GM21390 (cell line): ENCODE data around the gene TMEM37.
"Not testable (repeated sequence)": the region's sequence is repeated elsewhere in the genome, so short reads cannot be mapped to it uniquely, and the experiment has no call there.

Experiments used
- ATAC-seq: cut with Tn5 transposase; IDR thresholded peaks from one replicate; pipeline ENCODE4 v1.9.1; 2021; ENCODE audit not compliant: unreplicated experiment

TMEM37 gene, protein sequence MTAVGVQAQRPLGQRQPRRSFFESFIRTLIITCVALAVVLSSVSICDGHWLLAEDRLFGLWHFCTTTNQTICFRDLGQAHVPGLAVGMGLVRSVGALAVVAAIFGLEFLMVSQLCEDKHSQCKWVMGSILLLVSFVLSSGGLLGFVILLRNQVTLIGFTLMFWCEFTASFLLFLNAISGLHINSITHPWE

GRCh38 chr2:119431155-119431975 lies at the start of gene TMEM37:
TSS of gene TMEM37 (plus strand) at chr2:119431854. CDS start at chr2:119431904, 50 bp downstream.
- peak; percentile 62 for ATAC-seq

DNA sequence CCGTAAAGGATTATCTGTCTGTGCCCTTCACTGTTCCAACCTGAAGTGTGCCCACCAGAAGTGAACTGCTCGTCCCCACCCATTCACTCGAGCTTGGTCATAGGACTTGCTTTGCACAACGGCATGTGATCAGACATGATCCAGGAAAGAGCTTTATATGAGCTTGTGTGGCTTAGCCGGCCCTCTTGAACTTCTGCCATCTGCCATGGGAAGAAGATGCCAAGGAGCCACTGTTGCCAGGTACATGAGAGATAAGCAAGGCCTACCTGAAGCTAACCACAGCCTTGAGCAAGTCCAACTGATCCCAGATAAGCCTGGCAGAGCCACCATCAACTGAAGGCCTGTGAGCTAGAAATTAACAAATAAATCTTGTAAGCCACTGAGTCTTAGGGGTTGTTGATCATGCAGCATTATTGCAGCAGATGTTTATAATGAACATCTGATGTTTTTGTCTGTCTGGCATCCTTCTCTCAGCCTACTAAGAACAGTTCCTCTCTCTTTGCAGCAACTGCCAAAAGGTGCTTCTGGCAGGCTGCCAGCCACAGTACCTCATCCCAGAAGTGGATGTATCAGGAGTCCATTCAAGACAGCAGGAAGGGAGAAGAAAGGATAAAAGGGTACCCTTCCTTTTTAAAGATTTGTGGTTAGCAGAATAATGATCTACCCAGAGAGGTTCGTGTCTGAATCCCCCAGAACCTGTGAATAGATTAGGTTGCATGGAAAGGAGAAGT lies 48.1 kb upstream of the TMEM37 start:
- no peak for ATAC-seq

DNA sequence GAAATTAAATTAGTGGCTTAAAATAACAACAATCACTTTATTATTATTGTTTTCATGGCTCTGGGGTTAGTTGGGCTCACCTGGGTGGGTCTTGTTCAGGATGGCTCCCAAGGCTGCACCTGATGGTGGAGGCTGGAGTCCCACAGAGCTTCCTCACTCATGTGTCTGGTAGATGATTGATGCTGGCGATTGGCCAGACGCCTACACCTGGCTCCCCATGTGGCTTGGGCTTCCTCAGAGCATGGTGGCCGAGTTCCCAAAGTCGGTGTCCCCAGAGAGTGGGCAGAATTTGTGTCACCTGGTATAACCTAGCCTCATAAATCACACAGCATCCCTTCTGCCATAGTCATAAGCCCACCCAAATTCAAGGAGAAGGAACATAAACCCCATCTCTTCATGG lies 46.7 kb upstream of the TMEM37 start:
- no peak for ATAC-seq

DNA sequence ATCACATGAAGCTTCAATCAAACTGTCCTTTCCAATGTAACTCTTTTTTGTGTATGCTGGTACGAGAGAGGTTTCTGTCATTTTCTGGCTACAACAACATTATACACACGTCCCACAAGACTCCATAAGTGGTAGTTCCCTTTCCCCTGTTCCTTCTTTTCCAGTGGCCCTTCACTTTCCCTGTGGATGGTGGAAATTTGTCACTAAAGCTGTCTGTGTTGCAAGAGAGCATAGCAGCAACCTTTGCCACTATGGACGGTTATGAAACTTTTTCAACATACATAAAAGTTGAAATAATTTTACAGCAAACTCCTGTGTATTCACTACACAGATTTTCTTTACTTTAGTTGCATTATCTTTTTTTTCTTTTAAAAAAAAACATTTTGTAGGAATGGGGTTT lies 46.2 kb upstream of the TMEM37 start:
- ATAC-seq, result no peak

DNA sequence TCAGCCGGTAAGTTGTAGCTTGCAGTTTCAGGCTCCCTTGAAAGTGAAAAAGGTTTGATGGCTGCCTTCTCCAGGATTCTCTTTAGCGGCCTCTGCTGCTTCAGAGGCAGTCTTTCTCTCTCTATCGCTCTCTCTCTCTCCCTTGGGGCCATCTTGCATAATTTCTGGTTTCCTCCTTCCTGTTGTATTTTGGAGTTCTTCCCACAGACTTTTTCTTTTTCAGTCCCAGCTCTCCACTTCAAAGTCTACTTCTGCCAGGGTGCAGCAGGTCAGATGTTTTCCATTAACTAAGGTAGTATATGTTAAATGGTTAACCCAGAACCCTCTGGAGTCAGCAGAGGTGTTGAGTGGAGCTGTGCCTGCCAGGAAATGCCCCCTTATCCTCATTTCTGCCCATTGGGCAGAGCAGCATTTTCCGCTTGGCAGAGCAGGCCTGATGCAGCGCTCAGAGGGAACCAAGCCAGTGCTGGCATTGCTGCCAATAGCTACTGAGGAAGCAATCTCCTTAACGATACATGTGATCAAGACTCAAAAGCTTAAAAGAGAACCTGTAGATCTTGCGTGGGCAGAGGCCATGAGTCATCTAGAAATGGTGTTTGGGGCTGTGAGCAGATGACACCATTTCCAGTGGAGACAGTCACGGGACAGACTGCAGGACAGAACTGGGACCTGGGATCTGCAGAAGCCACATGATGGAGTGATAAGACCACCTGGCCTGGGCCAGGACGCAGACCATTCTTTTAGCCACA lies 44.1 kb upstream of the TMEM37 start:
- peak; percentile 81 for ATAC-seq

DNA sequence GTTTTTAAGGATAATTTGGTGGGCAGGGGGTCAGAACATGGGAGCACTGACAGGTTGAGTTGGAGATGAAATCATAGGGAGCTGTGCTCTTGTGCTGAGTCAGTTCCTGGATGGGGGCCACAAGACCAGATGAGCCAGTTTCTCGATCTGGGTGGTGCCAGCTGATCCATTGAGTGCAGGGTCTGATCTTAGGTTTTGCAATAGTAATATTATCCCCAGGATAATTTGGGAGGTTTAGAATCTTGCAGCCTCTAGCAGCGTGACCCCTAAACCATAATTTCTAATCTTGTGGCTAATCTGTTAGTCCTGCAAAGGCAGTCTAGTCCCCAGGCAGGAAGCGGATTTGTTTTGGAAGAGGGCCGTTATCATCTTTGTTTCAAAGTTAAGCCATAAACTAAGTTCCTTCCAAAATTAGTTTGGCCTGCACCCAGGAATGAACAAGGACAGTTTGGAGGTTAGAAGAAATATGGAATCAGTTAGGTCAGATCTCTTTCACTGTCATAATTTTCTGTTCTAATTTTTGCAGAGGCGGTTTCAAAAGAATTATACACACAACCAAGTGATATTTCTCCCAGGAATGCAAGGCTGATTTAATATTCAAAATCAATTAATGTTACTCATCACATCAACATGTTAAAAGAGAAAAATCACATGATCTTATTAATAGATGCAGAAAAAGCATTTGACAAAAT lies 41.9 kb upstream of the TMEM37 start:
- ATAC-seq, result no peak

GRCh38 chr2:119393971-119394748 lies 37.5 kb upstream of the TMEM37 start:
- ATAC-seq, result no peak

DNA sequence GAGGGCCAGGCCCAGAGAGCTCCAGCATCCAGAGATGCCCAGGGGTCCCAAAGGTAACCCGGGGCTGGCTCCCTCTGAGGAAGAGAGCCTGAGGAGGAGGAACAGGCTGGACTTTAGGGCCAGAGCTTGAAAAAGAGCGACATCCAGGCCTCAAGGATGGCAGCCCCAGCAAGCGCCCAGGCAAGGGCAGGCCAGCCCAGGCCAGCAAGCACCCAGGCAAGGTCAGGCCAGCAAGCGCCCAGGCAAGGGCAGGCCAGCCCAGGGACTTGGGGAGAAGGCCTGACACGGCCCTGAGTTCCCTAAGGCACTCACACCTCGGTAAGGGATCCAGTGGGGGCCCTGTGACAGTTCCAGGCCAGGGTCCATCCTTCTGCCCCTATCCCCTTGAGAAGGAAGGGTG lies 34.5 kb upstream of the TMEM37 start:
- ATAC-seq, result no peak

GRCh38 chr2:119402106-119402505 lies 29.5 kb upstream of the TMEM37 start:
- no peak for ATAC-seq

DNA sequence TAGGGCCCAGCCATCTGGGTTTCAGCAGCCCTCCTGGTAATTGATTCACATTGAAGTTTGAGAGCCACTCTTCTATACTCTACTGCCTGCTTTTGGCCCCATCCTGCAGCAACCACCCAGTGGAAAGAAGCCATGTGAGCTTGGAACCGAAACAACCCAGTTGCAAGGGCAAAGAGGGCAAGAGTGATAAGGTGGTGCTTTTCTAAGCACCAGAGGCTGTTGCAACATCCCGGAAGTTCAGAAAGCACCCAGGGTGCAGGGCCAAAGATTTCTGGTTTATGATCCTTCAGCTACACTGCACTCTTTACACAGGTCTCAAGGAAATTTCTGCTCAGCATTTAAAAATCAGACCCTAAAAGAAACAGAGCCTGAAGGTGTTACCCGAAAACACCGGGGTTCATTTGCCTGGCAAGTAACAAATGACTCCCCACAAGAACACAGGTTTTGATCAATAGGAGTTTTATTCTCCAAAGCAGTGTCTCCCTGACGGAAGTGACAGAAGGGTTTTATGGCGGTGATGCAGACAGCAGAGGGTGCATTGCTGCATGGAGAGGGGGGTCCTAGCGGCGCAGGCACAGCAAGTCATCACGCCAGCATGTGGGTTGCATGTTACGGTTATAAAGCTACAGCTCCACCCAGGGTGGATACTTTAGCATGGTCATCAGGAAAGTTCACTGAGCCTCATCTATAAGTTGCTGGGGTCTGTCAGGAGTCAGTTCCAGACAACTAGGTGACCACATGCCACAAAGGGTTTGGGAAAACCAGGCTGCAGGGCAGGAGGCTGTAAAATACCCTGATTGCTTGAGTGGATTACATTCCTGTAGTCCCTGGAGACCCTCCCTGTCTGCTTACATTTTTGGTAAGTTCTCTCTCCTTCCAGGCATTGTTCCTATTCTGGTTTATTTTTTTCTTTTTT lies 28.8 kb upstream of the TMEM37 start:
- ATAC-seq, result no peak

DNA sequence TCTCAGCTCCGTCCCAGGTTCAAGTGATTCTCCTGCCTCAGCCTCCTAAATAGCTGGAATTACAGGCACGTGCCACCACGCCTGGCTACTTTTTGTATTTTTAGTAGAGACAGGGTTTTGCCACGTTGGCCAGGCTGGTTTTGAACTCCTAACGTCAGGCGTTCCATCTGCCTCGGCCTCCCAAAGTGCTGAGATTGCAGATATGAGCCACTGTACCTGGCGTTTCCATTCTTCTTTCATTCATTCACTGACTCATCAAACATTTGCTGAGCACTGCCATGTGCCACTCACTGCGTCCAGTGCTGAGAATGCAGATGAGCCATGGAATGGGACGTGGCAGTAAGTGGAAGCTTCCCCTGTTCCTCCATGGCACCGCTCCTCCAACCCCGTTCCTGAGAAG lies 28.0 kb upstream of the TMEM37 start:
- ATAC-seq, result not testable (repeated sequence)

GRCh38 chr2:119405151-119405550 lies 26.5 kb upstream of the TMEM37 start:
- no peak for ATAC-seq

GRCh38 chr2:119407430-119408220 lies 24.0 kb upstream of the TMEM37 start:
- no peak for ATAC-seq

- ATAC-seq, result no peak
Measured at GRCh38 chr2:119408221-119408619, 23.4 kb upstream of the TMEM37 start.

- no peak for ATAC-seq
Measured at GRCh38 chr2:119409506-119409905, 22.1 kb upstream of the TMEM37 start.

GRCh38 chr2:119414894-119415293 lies 16.8 kb upstream of the TMEM37 start:
- ATAC-seq, result no peak

DNA sequence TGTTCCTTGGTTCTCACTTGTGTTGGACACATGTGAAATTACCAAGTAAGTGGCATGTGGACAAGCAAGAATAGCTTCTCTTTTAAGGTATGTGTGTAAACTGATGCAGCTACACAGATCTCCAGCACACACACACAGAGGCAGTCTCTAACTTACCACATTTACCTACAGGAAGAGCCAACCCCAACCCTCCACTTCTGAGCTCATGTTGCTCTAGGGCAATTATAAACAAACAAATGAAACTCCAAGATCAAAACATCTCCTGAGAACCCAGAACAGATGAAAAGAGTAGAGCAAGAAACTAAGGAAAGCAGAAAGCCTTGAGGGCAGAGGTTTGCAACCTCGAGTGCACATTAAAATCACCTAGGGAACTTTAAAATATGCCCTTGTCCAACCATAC lies 16.0 kb upstream of the TMEM37 start:
- ATAC-seq, result no peak

DNA sequence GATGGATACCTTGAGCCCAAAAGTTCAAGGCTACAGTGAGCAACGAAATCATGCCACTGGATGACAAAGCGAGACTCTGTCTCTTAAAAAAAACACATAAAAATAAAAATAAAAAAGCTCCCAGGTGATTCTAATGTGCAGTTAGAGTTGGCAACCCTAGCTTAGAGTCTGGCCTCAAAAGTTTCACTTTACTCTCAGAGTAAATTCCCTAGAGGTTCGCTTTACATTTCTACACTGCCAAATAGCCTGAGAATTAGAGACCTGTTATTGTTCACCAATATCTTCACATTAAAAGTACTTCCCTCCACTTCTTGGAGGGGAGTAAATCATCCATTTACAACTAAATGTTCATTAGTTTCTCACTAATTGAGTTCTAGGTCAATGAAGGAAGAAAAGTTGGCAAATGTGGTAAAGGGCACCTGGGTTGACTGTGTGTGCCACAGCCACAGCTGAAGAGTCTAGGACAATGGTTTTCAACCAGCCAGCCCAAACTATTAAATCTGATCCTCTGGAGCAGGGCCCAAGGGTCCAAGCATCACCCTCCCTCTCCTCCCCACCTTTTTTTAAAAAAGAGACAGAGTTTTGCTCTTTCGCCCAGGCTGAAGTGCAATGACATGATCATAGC lies 15.2 kb upstream of the TMEM37 start:
- ATAC-seq, result no peak
